ENCODE data around the gene CHMP1A. TPM values are rescaled to one million over a fixed set of nuclear protein-coding genes. Genes with fewer than 3 reads are reported as not detected.

Gene CHMP1A
- polyA plus RNA-seq, 5 donors: 47.5 to 97.3 (median 66.4) TPM

- DNase-seq: no peak
Observed at GRCh38 chr16:89607453-89607852, 50.1 kb downstream of the CHMP1A start.

- no peak for DNase-seq
Observed at GRCh38 chr16:89606006-89606405, 51.5 kb downstream of the CHMP1A start.

GRCh38 chr16:89605186-89605970 is 52.1 kb downstream of the CHMP1A start:
- DNase-seq: no peak

GRCh38 chr16:89604764-89605163 is 52.7 kb downstream of the CHMP1A start:
- no peak for DNase-seq

GRCh38 chr16:89602952-89603590 is 54.4 kb downstream of the CHMP1A start:
- DNase-seq: no peak

GRCh38 chr16:89602273-89602951 is 55.1 kb downstream of the CHMP1A start:
- no peak for DNase-seq

GRCh38 chr16:89601906-89602272 is 55.6 kb downstream of the CHMP1A start:
- DNase-seq: no peak

- DNase-seq: no peak
Observed at GRCh38 chr16:89600956-89601355, 56.6 kb downstream of the CHMP1A start.

- DNase-seq: no peak
Observed at GRCh38 chr16:89600427-89600826, 57.1 kb downstream of the CHMP1A start.

GRCh38 chr16:89599902-89600301 is 57.6 kb downstream of the CHMP1A start:
- no peak for DNase-seq

- DNase-seq: no peak
Observed at GRCh38 chr16:89599451-89599858, 58.1 kb downstream of the CHMP1A start.

GRCh38 chr16:89598199-89598598 is 59.3 kb downstream of the CHMP1A start:
- DNase-seq: no peak

GRCh38 chr16:89596957-89597649 is 60.4 kb downstream of the CHMP1A start:
- DNase-seq: no peak

- no peak for DNase-seq
Observed at GRCh38 chr16:89596061-89596689, 61.3 kb downstream of the CHMP1A start.

GRCh38 chr16:89595330-89596060 is 62.0 kb downstream of the CHMP1A start:
- no peak for DNase-seq

Other genes with a start within 250 kb of the CHMP1A start
- gene ANKRD11, start 167.1 kb downstream of the CHMP1A start, polyA plus RNA-seq (ENCODE audit: insufficient read depth in 1 of 5, insufficient read length in 5 of 5, low replicate concordance in 1 of 5): 100 to 1,000 TPM in 1 of 5 donors, 10 to 100 TPM in 4; 82.4 to 104 (median 91.2) TPM
- 100 to 1,000 TPM in 4 of 5 donors, 10 to 100 TPM in 1; 100.0 to 129 (median 121) TPM for gene SPG7, start 149.3 kb downstream of the CHMP1A start, polyA plus RNA-seq (ENCODE audit: insufficient read depth in 1 of 5, insufficient read length in 5 of 5, low replicate concordance in 1 of 5)
- 1,000 to 10,000 TPM; 2,126 to 4,007 (median 2,543) TPM for gene RPL13, start 97.0 kb downstream of the CHMP1A start, polyA plus RNA-seq (ENCODE audit: insufficient read depth in 1 of 5, insufficient read length in 5 of 5, low replicate concordance in 1 of 5)
- under 1 TPM in 4 of 5 donors, not detected in 1; 0.26 to 0.76 (median 0.33) TPM for gene CPNE7, start 82.0 kb downstream of the CHMP1A start, polyA plus RNA-seq (ENCODE audit: insufficient read depth in 1 of 5, insufficient read length in 5 of 5, low replicate concordance in 1 of 5)
- 10 to 100 TPM in 1 of 5 donors, 1 to 10 TPM in 4; 4.6 to 13.1 (median 7.0) TPM for gene DPEP1, start 44.1 kb downstream of the CHMP1A start, polyA plus RNA-seq (ENCODE audit: insufficient read depth in 1 of 5, insufficient read length in 5 of 5, low replicate concordance in 1 of 5)
- 10 to 100 TPM; 12.3 to 16.1 (median 14.2) TPM for gene SPATA33, start 128 bp upstream of the CHMP1A start, polyA plus RNA-seq (ENCODE audit: insufficient read depth in 1 of 5, insufficient read length in 5 of 5, low replicate concordance in 1 of 5)
- 100 to 1,000 TPM in 3 of 5 donors, 10 to 100 TPM in 2; 80.3 to 139 (median 102) TPM for gene CDK10, start 29.0 kb upstream of the CHMP1A start, polyA plus RNA-seq (ENCODE audit: insufficient read depth in 1 of 5, insufficient read length in 5 of 5, low replicate concordance in 1 of 5)
- gene SPATA2L, start 44.0 kb upstream of the CHMP1A start, polyA plus RNA-seq (ENCODE audit: insufficient read depth in 1 of 5, insufficient read length in 5 of 5, low replicate concordance in 1 of 5): 1 to 10 TPM; 1.9 to 7.1 (median 3.4) TPM
- gene VPS9D1, start 63.2 kb upstream of the CHMP1A start, polyA plus RNA-seq (ENCODE audit: insufficient read depth in 1 of 5, insufficient read length in 5 of 5, low replicate concordance in 1 of 5): 10 to 100 TPM in 3 of 5 donors, 1 to 10 TPM in 2; 7.7 to 17.1 (median 11.1) TPM
- gene ZNF276, start 63.8 kb upstream of the CHMP1A start, polyA plus RNA-seq (ENCODE audit: insufficient read depth in 1 of 5, insufficient read length in 5 of 5, low replicate concordance in 1 of 5): 10 to 100 TPM; 22.3 to 36.5 (median 30.2) TPM
- 10 to 100 TPM; 17.8 to 35.9 (median 30.2) TPM for gene FANCA, start 158.9 kb upstream of the CHMP1A start, polyA plus RNA-seq (ENCODE audit: insufficient read depth in 1 of 5, insufficient read length in 5 of 5, low replicate concordance in 1 of 5)
- 10 to 100 TPM; 10.3 to 18.1 (median 11.4) TPM for gene SPIRE2, start 170.8 kb upstream of the CHMP1A start, polyA plus RNA-seq (ENCODE audit: insufficient read depth in 1 of 5, insufficient read length in 5 of 5, low replicate concordance in 1 of 5)
- 100 to 1,000 TPM; 126 to 162 (median 151) TPM for gene TCF25, start 215.9 kb upstream of the CHMP1A start, polyA plus RNA-seq (ENCODE audit: insufficient read depth in 1 of 5, insufficient read length in 5 of 5, low replicate concordance in 1 of 5)